Islet of Langerhans (tissue), 1 donor: ENCODE data around the gene SLC24A4.

Experiments used
- FAIRE-seq: peaks from one replicate; lab custom pipeline; 2011; peaks lifted over from hg19 to GRCh38; lab: Jason Lieb, UNC

Gene SLC24A4

DNA sequence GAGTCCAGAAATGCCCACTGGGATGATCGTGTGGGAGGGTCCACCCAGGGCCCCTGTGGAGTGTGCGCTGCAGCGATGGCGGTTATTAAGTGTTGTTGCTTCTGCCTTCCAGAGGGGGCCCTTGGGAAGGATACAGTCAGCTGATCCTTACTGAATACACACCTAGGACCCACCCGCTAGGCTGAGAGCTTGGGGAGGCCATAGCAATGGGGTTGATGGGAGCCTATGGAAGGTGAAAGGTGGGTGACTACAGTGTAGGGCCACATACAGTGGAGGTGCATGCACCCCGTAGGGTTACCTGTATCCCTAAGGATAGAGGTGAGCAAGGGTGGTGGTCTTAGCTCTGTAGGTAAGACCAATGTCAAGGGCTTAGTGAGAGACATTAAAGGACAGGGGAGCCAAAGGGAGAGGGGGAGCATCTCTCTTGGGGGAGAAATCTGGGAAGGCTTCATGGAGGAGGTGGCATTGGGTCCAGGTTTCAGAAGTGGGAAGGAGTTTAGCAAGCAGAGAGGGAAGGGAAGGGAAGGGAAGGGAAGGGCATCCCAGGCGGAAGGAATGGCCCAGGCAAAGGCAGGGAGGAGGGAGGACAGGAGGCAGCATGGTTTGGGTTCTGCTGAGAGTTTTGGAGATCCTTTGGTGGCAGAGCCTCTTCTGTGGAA lies 117.5 kb downstream of the SLC24A4 start:
- FAIRE-seq, result no peak

- no peak for FAIRE-seq
Observed at GRCh38 chr14:92441751-92442504, 119.0 kb downstream of the SLC24A4 start.

GRCh38 chr14:92443167-92443566 lies 120.2 kb downstream of the SLC24A4 start:
- FAIRE-seq, result no peak

GRCh38 chr14:92443741-92444140 lies 120.8 kb downstream of the SLC24A4 start:
- no peak for FAIRE-seq

GRCh38 chr14:92446771-92447170 lies 123.8 kb downstream of the SLC24A4 start:
- no peak for FAIRE-seq

DNA sequence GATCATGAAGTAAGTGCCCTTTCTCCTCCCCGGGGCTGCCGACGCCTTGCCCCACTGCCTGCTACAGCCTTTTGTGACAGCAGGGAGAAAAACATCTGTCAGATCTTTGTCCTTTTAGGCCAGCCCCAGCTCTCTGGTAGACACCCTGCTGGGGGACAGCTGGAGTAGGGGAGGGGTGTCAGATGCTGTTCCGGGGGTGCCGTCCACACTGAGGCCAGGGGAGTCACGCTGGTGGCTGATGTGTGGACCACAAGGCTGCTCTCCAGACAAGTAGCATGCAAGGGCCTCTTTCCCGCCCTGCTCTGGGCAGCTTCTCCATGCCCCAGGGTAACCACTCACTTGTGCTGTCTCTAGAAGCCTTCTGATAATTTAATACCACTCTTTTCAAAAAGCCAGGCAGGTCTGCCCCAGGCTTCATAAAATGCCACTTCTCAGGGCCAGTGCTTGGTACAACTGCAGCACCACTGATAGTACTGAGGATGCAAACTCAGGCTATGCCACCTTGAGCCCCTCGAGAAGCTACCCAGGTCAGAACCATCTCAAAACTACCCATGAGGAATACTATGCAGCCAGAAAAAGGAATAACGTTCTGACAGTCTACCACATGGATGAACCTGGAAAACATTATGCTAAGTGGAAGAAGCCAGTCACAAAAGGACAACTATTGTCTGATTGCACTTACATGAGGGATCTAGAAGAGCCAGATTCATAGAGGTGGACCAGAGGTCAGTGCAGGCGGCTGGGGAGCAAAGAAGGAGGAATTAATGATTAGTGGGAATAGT lies 124.6 kb downstream of the SLC24A4 start:
- no peak for FAIRE-seq

DNA sequence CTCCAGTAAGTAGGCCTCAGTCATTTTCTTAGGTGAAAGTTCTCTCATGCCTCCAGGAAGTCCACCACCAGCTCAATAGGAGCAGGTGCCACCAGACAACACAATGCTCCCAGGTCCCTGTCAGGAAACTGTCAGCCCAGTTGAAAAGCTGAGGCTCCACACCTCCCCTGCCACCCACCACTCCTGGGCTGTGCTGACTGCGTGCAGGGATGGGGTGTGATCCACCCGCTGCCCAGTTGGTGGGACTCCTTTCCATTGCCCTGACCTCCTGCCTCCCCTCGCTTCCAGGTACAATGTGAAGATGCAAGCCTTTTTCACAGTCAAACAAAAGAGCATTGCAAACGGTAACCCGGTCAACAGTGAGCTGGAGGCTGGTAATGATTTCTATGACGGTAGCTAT lies 125.8 kb downstream of the SLC24A4 start:
- no peak for FAIRE-seq

- no peak for FAIRE-seq
Observed at GRCh38 chr14:92449404-92450181, 126.6 kb downstream of the SLC24A4 start.

- no peak for FAIRE-seq
Observed at GRCh38 chr14:92450351-92451070, 127.5 kb downstream of the SLC24A4 start.

GRCh38 chr14:92451245-92451644 lies 128.3 kb downstream of the SLC24A4 start:
- no peak for FAIRE-seq

GRCh38 chr14:92451755-92452154 lies 128.8 kb downstream of the SLC24A4 start:
- no peak for FAIRE-seq

GRCh38 chr14:92452471-92452870 lies 129.5 kb downstream of the SLC24A4 start:
- FAIRE-seq, result no peak

DNA sequence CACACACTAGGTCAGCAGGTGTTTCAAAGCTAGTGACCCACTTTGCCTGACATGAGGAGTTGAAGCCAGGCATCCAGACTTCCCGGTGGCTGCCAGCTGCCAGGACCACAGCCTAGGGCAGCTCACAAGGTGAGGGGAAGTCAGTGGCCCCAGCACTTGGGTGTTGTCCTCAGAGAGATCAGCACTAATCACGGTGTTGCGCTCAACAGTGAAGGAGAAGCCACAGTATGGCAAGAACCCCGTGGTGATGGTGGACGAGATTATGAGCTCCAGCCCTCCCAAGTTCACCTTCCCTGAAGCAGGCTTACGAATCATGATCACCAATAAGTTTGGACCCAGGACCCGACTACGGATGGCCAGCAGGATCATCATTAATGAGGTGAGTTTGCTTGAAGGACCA lies 130.7 kb downstream of the SLC24A4 start:
- FAIRE-seq, result no peak

DNA sequence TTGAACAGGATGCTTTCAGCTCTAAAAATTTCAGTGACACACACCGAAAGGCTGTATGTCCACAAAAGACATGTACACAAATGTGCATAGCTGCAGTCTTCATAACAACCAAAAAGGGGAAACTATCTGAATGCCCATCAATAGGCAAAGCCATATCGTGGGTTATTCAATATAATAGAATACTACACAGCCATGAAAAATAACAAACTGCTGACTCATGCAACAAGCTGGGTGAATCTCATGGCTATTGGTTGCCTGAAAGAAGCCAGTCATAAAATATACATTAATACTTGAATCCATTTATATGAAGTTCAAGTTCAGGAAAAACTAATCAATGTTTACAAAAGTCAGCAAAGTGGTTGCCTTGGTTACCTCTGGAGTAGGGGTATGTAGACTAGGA lies 132.3 kb downstream of the SLC24A4 start:
- no peak for FAIRE-seq

DNA sequence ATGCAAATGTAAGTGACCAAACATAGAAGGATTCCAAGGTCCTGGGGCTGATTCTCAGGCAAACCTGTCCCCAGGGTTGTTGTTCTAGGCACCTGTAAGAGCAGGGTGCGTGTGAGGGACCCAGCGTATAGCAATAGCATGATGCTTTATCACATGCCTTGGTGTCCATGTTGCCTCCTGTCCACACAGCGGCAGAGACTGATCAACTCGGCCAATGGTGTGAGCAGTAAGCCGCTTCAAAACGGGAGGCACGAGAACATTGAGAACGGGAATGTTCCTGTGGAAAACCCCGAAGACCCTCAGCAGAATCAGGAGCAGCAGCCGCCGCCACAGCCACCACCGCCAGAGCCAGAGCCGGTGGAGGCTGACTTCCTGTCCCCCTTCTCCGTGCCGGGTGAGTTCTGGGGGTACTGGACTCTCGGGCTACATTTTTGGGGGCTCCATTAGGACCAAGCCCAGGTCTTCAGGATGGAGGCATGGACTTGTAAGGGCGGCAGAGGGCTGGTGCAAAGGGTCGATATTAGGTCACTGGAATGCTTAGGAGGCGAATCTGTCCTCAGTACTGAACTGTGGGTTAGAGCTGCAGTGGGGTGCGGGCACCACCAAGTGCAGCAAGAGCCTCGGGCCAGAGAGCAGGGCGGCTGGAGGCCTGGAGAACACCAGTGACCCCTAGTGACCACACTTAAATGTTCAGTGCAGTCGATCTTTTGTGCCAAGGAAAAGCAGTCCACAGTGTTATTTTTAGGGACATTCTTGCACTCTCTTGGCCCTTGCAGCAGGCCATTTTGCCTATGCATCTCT lies 133.4 kb downstream of the SLC24A4 start:
- FAIRE-seq, result no peak

DNA sequence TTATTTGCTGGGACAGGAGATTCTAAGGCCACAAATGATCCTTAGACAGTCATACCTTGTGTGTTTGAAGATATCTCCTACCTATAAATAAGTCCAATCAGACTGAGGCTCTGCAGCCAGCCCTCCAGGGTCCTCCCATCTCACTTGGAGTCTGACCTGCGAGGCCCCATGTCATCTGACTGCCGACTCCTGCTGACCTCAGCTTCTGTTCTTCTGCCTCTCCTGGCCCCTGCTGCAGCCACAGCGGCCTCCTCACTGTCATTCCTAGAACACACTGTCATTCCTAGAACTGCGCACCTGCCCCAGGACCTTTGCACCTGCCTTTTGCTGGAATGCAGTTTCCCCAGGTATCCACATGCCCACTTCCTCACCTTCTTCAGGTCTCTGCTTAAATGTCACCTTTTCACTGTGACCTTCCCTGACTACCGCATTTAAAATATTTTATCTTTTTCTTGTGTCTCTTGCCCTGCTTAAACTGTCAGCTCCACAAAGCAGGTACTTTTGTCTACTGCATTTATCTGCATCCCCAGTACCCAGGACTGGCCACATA lies 134.1 kb downstream of the SLC24A4 start:
- FAIRE-seq, result no peak

GRCh38 chr14:92458136-92459029 lies 135.4 kb downstream of the SLC24A4 start:
- no peak for FAIRE-seq

DNA sequence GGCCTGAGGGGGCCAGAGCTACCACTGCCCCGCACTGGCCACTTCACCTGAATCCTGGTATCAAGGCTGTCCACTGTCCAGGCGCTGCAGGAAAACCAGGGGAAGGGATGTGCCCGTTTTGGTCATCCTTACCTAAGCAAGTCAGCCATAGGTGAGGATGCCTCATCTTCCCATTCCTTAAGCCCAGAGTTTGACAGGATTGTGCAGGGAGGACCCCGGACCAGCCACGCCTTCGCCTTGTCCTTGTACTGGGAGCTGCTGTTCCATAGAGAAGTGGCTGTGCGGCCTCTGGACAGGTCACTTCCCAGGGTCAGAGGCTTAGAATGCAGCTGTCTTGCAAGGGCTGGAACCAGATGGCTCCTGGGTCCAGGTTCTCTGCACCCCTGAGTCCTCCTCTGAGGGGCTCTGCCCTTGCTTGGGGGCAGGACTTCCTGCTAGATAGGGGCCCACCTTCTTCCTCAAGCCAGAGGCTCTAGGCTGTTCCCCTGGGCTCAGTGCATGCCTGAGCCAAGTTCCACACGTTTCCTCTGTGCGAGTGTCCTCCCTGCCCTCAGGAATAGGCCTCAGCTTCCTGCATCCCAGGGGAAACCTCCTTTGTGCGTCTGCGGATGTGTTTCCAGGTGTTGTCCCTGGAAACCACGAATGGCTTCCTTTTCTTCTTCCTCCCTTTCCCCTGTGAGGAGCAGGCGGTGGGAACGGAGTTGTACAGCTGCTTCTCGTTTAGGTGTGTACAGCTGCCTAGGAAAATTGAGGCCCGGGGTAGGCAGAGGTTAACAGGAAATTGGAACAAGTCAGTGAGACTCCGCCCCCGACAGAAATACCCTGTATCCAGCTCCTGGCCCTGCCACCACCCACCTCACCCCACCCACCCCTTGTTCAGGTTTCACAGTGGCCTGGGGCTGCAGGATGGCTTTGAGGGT lies 136.3 kb downstream of the SLC24A4 start:
- no peak for FAIRE-seq
